SU-DHL-6 (cell line): Measurements from ENCODE around the gene TKFC.

Experiments used
- CTCF ChIP-seq: fragments of 200-600 bp; sonication (generic); IDR thresholded peaks from one replicate; pipeline ENCODE4 v1.5.1; 2017; ENCODE audit warnings: antibody characterized with exemption, mild to moderate bottlenecking, low read length, moderate library complexity; ENCODE audit not compliant: insufficient read depth, poor library complexity, severe bottlenecking
- EZH2phosphoT487 ChIP-seq: fragments of 200-600 bp; sonication (generic), shearing (Covaris generic); conservative IDR thresholded peaks from 2 replicates; pipeline ENCODE4 v1.6.1; 2018; ENCODE audit warnings: mild to moderate bottlenecking, antibody characterized with exemption, low read length, moderate library complexity, mixed read lengths

DNA sequence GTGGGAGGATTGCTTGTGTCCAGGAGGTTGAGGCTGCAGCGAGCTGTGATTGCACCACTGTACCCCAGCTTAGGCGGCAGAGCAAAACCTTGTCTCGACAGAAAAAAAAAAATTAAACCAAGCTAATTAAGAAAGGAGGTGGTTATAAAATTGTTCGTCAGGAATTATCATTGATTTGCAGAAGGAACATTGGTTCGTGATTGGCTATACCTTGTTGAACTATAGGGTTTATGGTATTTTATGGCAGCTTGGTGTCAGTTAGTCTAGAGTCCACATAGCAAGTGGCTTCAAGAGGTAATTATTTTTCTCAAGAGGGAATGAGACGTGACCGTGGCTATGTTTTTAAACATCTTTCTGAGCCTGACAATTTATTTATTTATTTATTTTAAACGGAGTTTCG lies 47.9 kb downstream of the TKFC start:
- TF ChIP-seq CTCF (no peak), EZH2phosphoT487 (no peak)
